HG03558 (cell line): ENCODE results near the gene ARHGAP40.
"Not testable (repeated sequence)": the region's sequence is repeated elsewhere in the genome, so short reads cannot be mapped to it uniquely, and the experiment has no call there.

ENCODE experiments used
- ATAC-seq: cut with Tn5 transposase; IDR thresholded peaks from one replicate; pipeline ENCODE4 v1.9.1; 2021; ENCODE audit warnings: moderate number of reproducible peaks; ENCODE audit not compliant: unreplicated experiment; ENCODE audit errors: extremely low read depth

Gene ARHGAP40

GRCh38 chr20:38585404-38586180 is 16.0 kb upstream of the ARHGAP40 start:
- ATAC-seq, result no peak

GRCh38 chr20:38586181-38586525 is 15.5 kb upstream of the ARHGAP40 start:
- ATAC-seq, result no peak

DNA sequence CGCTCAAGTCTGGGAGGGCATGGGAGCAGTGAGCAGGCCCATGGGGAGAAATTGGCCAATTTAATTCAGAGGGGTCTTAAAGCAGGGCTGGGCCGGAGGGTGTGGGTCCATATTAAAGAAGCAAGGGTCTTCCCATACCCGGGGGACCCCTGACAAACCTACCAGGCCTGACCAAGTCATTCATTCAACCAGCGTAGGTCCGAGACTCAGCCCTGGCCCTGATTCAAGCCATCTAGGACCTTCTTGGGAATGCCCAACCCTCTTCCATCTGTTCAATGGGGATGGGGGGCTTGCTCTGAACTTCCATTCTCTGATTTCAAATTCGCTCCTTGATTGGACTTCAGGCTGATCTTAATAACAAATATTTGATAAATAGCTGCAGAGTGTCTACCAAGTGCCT is 13.3 kb upstream of the ARHGAP40 start:
- no peak for ATAC-seq

DNA sequence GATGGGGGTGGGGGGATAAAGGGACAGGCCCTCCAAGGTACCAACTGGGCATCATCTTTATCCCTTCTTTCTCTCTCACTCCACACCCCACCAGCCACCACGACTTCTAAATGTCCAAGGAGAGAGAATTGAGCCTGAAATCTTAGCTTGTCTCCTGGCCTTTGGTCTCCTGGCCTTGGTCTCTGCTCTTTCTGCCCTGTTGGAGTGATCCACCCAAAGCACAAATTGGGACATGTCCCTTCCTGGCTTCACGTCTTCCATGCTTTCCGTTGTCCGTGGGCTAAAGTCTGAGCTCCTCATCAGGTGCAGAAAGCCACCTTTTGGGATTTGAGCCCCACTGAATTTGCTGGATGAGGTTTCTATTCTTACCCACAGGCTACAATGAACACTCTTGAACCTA is 12.3 kb upstream of the ARHGAP40 start:
- ATAC-seq, result no peak

- no peak for ATAC-seq
These were observed 11.5 kb upstream of the ARHGAP40 start for GRCh38 chr20:38589967-38590675.

- ATAC-seq, result no peak
These were observed 10.7 kb upstream of the ARHGAP40 start for GRCh38 chr20:38590676-38591473.

DNA sequence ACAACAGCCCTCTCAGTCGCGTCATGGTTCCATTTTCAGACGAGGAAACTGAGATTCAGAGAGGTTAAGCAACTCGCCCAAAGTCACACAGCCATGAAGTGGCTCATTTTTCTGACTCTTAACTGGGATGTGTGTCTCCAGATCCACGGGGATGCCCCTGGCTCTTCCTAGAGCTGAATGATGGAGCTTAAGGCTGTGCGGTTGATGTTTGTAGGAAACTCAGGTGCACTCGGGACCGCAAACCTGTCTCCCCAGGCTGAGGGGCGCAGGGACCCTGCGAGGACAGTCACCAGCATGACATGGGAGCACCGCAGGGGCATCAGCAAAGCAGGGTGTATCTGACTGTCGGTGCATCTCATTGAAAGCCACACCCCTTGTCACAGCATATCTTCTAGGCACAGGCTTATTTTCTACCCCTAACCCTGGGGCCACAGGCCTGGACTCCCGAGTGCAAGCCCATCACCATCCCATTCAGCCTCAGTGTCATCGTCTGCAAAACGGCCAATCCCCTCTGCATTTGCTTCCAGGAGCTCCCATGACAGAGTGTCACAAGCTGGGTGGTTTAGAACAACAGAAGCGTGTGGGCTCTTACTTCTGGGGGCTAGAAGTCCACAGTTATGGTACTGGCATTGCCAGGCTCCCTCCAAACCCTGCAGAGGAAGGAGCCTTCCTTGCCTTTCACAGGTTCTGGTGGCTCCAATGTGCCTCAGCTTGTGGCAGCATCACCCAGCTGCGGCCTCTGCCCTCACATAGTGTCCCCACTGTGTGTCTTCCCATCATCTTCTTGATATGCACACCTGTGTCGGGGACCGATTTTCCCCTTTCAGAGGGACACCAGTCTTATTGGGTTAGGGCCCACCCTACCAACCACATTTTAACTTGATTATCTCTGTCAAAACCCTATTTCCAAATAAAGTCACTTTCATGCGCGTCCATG is 9.9 kb upstream of the ARHGAP40 start:
- ATAC-seq, result no peak

DNA sequence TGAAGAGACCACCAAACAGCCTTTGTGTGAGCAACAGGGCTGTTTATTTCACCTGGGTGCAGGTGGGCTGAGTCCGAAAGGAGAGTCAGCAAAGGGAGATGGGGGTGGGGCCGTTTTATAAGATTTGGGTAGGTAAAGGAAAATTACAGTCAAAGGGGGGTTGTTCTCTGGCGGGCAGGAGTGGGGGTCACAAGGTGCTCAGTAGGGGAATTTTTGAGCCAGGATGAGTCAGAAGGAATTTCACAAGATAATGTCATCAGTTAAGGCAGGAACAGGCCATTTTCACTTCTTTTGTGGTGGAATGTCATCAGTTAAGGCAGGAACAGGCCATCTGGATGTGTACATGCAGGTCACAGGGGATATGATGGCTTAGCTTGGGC is 9.2 kb upstream of the ARHGAP40 start:
- not testable (repeated sequence) for ATAC-seq

GRCh38 chr20:38594281-38594680 is 7.3 kb upstream of the ARHGAP40 start:
- ATAC-seq, result not testable (repeated sequence)

DNA sequence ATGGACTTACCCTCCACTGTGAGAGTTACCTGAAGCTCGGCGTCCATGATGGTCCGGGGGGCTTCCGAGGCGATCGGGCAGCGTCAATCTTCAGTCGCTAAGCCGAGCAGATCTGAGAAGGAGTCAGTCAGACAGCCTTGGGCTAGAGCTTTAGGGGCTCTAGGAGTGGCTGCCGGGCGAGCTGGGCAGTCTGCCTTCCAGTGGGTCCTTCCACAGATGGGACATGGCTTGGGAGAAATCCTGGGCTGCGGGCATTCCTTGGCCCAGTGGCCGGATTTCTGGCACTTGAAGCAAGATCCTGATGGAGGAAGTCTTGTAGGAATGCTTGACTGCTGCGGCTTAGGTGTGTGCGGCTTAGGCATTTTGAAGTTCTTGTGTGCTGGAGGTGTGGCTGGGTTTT is 5.7 kb upstream of the ARHGAP40 start:
- not testable (repeated sequence) for ATAC-seq

- no peak for ATAC-seq
These were observed 2.2 kb upstream of the ARHGAP40 start for GRCh38 chr20:38599410-38599882.

GRCh38 chr20:38600057-38600456 is 1.6 kb upstream of the ARHGAP40 start:
- ATAC-seq, result no peak

DNA sequence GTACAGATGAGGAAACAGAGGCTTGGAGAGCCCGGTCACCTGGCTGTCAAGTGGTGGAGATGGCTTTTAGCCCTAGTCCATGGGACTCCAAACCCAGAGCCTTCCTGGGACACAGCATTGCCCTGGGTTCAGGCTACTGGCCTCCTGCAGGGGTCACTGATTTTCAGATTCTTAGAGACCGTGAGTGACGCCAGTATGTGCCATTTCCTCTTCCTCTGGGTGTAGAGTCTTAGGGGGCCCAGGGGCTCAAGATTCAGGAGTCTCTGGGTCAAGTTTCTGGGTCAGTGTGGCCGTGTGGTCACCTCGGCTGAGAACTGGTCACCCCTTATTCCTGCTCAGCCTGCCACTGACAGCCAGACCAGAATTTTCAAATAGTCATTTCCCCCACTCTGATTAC is 574 bp downstream of the ARHGAP40 start:
- no peak for ATAC-seq

DNA sequence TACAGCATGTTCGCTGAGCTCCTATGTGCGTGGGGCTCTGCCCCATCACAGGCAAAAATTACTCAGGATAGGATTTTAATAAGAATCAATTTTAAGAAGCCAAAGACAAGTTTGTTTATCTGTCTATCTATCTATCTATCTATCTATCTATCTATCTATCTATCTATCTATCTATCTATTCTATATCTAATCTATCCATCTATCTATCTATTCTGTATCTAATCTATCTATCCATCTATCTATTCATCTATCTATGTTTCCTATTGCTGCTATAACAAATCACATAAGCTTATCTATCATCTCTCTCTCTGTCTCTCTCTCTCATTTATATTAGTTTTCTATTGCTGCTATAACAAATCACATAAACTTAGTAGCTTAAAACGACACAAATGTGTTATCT is 1.7 kb downstream of the ARHGAP40 start:
- no peak for ATAC-seq

DNA sequence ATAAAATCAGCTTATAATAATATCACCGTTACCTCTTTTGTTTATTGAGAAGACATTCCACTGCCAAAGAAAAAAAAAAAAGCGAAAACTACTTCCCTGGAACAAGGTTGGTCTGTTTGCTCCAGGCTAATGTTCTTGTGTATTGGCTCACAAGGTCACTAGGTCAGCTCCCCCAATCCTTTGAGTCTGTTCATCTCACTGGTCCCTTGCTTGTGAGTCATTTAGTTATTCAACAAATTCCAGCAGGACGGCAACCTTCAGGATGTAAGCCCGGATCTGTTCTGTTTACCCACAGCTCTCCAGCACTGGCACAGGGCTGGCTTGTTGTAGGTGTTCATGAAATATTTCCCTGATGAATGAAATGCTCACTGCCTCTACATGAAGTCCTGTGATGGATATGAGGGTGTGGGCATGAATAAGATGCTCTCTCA is 3.3 kb downstream of the ARHGAP40 start:
- no peak for ATAC-seq

GRCh38 chr20:38607351-38607750 is 5.7 kb downstream of the ARHGAP40 start:
- no peak for ATAC-seq

DNA sequence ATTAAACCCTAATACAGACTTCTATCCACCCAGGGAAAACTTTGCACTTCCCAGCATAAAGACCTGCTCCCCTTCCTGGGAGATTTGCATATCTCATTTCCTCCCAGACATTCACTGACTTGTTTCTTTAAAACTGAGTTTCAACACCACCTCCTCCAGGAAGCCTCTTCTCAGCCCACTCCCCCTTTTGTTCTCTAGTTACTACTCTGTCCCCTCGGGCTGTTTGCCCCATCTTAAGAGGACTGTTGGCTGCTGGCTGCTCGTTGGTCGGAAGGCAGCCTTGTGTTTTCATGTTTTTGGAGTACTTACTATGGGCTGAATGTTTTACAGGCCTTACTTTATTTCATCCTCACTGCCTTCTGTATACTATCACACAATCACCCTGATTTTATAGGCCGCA is 6.6 kb downstream of the ARHGAP40 start:
- no peak for ATAC-seq

GRCh38 chr20:38609815-38610214 is 8.2 kb downstream of the ARHGAP40 start:
- no peak for ATAC-seq

- no peak for ATAC-seq
These were observed 8.9 kb downstream of the ARHGAP40 start for GRCh38 chr20:38610521-38610920.
